ENCODE results near the gene GPR25.

The GPR25 gene

GRCh38 chr1:200892546-200892945 lies 19.8 kb downstream of the GPR25 start:
- no peak for DNase-seq (ENCODE audit: low read depth)

DNA sequence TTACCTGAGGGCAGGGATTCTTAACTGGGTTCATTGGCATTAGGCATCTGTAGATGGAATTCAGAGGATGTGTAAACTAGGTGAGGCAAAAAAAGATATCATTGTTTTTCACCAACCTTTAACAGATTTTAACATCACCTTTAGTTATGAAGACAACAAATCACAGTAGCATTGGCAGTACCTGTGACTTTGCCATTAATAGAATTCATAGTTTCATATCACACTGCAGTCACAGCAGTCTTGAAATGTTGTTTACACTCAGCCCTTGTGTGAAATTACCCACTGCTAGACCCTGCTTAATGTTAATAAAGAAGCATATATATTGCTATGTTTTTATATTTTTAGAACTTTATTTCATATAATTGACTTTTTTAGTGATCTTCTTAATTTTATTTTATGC lies 20.2 kb downstream of the GPR25 start:
- no peak for DNase-seq (ENCODE audit: low read depth)
- no peak overlapping the region for H3K4me3 ChIP-seq (ENCODE audit: low read depth, low read length)

More at GRCh38 chr1:200892546-200892945, 19.8 kb downstream of the GPR25 start:
- H3K4me3 ChIP-seq (ENCODE audit: low read depth, low read length) = no peak overlapping the region

DNA sequence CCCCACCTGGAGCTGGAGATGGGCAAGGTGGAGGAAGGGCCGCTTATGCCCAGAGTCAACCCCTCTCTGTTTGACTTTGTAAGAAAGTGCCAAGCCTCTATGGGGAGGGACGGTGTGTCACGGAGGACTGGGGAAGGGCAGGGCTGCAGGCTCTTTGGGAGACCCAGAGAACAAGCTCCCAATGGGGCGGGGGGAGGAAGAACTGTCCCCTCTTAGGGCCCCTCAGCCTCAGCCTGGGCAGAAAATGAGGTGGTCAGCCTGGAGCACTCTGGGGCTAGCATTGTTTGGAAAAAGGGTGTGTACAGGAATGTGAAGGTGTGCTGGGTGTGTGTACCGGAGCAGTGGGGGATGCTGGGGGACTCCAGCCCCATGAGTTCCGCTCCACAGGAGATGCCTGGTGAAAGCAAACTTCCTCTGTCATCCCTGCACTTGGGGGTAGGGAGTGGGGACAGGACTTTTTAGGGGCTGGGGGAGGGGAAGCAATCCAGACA lies 20.7 kb downstream of the GPR25 start:
- H3K4me3 ChIP-seq (ENCODE audit: low read depth, low read length) = no peak overlapping the region
- DNase-seq (ENCODE audit: low read depth) = no peak

DNA sequence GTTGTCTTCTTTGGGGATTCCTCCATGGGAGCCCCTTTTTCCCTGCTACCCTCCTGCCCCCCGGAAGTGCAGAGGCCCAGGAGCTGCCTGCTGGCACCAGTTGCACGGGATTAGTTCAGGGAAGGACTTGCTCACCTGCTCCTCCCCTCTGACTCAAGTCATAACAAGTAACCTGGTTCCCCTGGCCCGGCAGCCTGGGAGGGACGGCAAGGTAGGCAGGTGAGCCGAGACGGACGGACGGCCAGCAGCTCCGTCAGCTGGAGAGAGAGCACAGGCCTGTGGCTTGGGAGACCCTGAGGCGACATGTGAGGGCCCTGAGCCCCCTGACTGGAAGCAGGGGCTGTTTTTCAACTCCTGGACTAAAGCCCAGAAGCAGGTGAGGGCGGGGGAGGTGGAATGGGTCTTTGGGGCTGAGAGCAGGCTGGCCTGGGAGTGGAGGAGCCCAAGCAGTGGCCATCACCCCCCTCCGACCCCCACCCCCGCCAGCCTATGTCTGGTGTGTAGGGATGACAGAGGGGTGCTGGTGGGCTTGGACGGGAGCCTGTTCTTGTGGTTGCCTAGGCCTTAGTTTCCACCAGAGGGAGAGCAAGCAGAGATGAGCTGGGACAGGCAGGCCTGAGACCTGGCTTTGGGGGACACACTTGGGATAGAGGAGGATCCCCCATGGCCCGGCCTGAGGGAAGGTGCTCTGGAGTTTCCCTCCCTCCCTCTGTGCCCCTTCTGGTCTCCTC lies 22.1 kb downstream of the GPR25 start, which contains the start of gene INAVA:
TSS of gene INAVA (plus strand) at position 189 of the 731 bp plus-strand sequence. CDS start 3,501 bp downstream, outside the sequence.
- no peak for DNase-seq (ENCODE audit: low read depth)
- H3K4me3 ChIP-seq (ENCODE audit: low read depth, low read length) = no peak within 1 kb of the TSS

DNA sequence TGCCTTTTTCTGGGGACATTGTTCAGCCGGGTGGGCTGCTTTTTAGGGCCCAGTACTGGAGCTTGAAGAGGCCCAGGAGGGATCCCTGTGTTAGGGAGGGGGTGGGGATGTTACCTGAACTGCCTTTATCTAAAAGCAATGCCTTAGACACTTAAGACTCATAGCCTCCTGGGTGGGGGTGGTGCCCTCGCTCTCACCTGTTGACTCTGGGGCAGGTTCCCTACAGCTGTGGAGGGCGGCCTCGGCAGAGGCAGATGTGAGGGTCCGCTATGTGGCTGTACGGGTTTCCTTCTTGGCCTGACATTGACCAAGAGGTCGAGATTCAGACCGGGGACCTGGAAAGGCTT lies 22.6 kb downstream of the GPR25 start:
- no peak overlapping the region for H3K4me3 ChIP-seq (ENCODE audit: low read depth, low read length)

GRCh38 chr1:200895801-200896530 lies 23.2 kb downstream of the GPR25 start:
- DNase-seq (ENCODE audit: low read depth) = no peak
- no peak overlapping the region for H3K4me3 ChIP-seq (ENCODE audit: low read depth, low read length)

More for the DNA sequence above, 22.6 kb downstream of the GPR25 start:
- no peak for DNase-seq (ENCODE audit: low read depth)

DNA sequence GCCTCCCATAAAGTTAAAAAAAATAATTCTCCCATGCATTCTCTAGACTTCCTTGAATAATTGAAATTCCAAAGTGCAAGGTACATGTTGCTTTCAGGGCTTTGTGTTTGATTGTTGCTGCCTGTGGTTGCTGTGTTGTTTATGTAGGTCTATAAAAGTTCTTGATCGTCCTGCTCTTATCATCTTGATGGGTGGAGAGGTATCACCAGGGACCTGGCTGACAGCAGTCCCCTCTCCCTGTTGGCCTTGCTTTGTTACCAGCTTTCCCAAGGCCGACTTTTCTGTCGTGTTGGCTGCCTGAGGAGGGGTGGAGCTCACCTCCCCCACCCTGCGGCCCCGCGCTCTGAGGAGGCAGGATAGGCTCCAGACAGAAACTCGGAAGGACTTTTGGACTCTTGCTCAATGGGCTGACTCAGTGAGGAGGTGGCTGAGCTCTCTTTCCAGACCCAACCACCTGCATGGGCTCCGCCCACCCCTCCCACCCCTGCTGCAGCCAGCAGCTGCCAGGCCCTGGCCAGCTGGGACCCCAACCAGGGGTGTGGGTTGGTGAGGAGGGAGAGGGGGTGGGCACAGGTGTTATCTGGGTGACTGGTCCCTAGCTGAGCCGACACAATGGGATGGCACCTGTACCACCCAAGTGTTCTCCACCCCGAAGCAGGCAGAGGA lies 23.9 kb downstream of the GPR25 start:
- H3K4me3 ChIP-seq (ENCODE audit: low read depth, low read length) = no peak overlapping the region
- DNase-seq (ENCODE audit: low read depth) = no peak

- H3K4me3 ChIP-seq (ENCODE audit: low read depth, low read length) = no peak overlapping the region
- no peak for DNase-seq (ENCODE audit: low read depth)
These were observed 24.5 kb downstream of the GPR25 start for GRCh38 chr1:200897259-200897658.

- no peak for DNase-seq (ENCODE audit: low read depth)
- no peak overlapping the region for H3K4me3 ChIP-seq (ENCODE audit: low read depth, low read length)
These were observed 26.2 kb downstream of the GPR25 start for GRCh38 chr1:200899015-200899386.

- H3K4me3 ChIP-seq (ENCODE audit: low read depth, low read length) = no peak overlapping the region
- no peak for DNase-seq (ENCODE audit: low read depth)
These were observed 26.7 kb downstream of the GPR25 start for GRCh38 chr1:200899451-200899915.

GRCh38 chr1:200899954-200900867 lies 27.4 kb downstream of the GPR25 start:
- DNase-seq (ENCODE audit: low read depth) = no peak
- H3K4me3 ChIP-seq (ENCODE audit: low read depth, low read length) = no peak overlapping the region

DNA sequence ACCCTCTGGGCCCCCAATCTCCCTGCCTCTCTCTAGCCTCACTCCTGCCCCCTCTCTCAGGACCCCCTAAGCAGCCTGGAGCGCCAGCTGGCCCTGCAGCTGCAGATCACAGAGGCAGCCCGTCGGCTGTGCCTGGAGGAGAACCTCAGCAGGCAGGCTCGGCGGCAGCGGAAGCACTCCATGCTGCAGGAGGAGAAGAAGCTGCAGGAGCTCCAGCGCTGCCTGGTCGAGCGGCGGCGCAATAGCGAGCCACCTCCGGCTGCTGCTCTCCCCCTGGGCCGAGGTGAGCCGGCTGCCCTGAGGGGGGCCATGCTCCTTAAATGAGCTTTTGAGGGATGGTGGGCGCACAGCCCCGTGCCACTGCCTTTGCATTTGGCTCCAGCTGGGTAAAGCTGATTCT lies 28.1 kb downstream of the GPR25 start:
- H3K4me3 ChIP-seq (ENCODE audit: low read depth, low read length) = no peak overlapping the region
- DNase-seq (ENCODE audit: low read depth) = no peak

- H3K4me3 ChIP-seq (ENCODE audit: low read depth, low read length) = no peak overlapping the region
- no peak for DNase-seq (ENCODE audit: low read depth)
These were observed 28.6 kb downstream of the GPR25 start for GRCh38 chr1:200901350-200901749.

DNA sequence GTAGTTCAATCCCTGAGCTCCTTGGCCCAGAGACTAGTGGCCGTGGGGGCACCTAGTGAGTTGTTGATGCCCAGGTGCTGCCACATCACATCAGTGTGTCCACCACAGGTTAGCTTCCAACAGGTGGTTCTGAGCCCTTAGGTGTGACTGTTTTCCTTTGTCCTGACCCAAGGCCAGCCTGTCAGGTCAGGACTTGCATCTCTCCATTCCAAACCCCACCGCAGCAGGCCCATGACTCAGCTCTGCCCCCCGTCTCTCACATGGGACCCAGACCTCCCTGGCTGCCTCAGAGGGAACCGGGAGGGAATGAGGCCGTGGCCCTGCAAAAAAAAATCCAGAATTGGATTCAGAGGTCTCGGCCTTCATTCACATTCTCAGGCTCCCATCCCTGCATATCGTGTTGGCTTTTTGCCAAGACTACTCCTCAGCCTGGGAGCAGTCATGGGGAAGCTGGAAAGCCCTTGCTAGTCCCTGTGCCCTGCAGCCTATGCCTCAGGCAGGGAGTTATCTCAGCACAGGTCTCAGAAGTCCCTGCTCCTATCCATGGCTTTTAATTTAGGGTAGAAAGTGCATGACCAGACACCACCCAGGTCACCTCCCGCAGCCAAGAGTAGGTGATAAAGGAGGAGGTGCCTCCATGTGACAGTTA lies 29.1 kb downstream of the GPR25 start:
- DNase-seq (ENCODE audit: low read depth) = no peak
- no peak overlapping the region for H3K4me3 ChIP-seq (ENCODE audit: low read depth, low read length)

GRCh38 chr1:200903793-200904192 lies 31.0 kb downstream of the GPR25 start:
- no peak overlapping the region for H3K4me3 ChIP-seq (ENCODE audit: low read depth, low read length)
- no peak for DNase-seq (ENCODE audit: low read depth)

DNA sequence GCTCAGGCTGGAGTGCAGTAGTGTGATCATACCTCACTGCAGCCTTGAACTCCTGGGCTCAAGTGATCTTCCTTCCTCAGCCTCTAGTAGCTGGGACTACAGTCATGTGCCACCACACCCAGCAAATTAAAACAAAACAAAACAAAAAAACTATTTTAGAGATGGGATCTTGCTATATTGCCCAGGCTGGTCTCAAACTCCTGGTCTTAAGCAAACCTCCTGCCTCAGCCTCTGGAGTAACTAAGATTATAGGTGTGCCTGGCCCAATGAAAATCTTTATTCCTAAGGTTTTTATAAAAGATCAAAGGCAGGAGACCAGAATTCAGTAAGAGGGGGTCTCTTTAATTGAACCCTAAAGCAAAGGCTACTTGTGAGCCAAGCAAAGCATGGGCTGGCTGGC lies 32.0 kb downstream of the GPR25 start:
- no peak for DNase-seq (ENCODE audit: low read depth)

DNA sequence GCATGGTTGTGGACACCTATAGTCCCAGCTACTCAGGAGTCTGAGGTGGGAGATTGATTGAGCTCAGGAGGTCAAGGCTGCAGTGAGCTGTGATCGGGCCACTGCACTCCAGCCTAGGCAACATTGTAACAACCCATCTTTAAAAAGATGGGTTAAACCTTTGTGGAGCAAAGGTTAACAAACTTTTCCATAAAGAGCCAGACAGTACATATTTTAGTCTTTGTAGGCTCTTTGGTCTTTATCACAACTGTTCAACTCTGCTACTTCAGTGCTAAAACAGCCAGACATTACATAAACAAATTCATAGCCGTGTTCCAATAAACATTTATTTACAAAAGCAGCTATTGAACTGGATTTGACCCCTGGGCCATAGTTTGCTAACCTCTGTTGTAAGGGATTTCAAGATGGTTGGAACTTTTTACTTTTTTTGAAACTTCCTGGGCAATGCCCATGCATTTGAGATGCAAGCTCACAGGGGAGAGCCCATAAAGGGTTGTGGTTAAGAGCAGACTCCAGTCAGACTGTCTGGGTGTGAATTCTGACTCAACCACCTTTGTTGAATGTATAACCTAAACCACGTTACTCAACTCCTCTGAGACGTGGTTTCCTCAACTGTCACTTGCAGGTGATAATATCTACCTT lies 32.8 kb downstream of the GPR25 start:
- no peak for DNase-seq (ENCODE audit: low read depth)
- H3K4me3 ChIP-seq (ENCODE audit: low read depth, low read length) = no peak overlapping the region

More for the DNA sequence above, 32.0 kb downstream of the GPR25 start:
- no peak overlapping the region for H3K4me3 ChIP-seq (ENCODE audit: low read depth, low read length)

DNA sequence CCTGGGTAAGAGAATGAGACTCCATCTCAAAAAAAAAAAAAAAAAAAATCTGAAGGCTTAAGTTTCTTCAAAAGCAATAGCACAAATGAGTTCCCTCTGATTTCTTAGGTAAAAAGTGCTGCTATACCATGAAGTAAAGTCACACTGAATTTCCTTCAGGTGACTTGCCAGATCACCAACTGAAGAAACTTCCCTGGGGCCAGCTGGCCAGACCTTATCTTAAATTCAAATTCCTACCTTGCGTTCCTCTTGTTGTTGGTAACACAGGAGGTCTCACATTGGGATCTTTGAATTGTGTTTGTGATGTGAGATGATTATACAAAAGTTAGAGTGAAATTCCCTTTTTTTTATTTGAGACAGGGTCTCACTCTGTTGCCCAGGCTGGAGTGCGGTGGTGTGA lies 33.7 kb downstream of the GPR25 start:
- no peak for DNase-seq (ENCODE audit: low read depth)
- H3K4me3 ChIP-seq (ENCODE audit: low read depth, low read length) = no peak overlapping the region
